SKM-1 (cell line): ENCODE data around the gene KMT5C.
A peak's percentile ranks its signal among the peaks of the same experiment; 100 is the strongest.

Experiments
- DNase-seq: peaks from one replicate; lab custom pipeline; 2025; ENCODE audit not compliant: unreplicated experiment; lab: John Stamatoyannopoulos, UW

The KMT5C gene

GRCh38 chr19:55339105-55339888, at the start of gene KMT5C:
Gene KMT5C (plus strand): TSS chr19:55339876. CDS start chr19:55341937, 2,061 bp downstream.
- peak; percentile 98 for DNase-seq

GRCh38 chr19:55297267-55297666, 42.4 kb upstream of the KMT5C start:
- no peak for DNase-seq

GRCh38 chr19:55299991-55300390, 39.7 kb upstream of the KMT5C start:
- no peak for DNase-seq

GRCh38 chr19:55300886-55301458, 38.7 kb upstream of the KMT5C start:
- DNase-seq: no peak

GRCh38 chr19:55301459-55302317, 38.0 kb upstream of the KMT5C start:
- DNase-seq: peak; percentile 20

GRCh38 chr19:55302318-55302703, 37.4 kb upstream of the KMT5C start:
- DNase-seq: no peak

GRCh38 chr19:55303477-55303876, 36.2 kb upstream of the KMT5C start:
- DNase-seq: no peak

GRCh38 chr19:55304279-55304978, 35.2 kb upstream of the KMT5C start:
- DNase-seq: no peak

- DNase-seq: no peak
These were observed 34.7 kb upstream of the KMT5C start for GRCh38 chr19:55304980-55305379.

GRCh38 chr19:55305491-55305890, 34.2 kb upstream of the KMT5C start:
- DNase-seq: no peak

GRCh38 chr19:55305983-55306562, 33.6 kb upstream of the KMT5C start:
- DNase-seq: no peak

- no peak for DNase-seq
These were observed 33.0 kb upstream of the KMT5C start for GRCh38 chr19:55306712-55307111.

GRCh38 chr19:55308281-55308680, 31.4 kb upstream of the KMT5C start:
- no peak for DNase-seq

- no peak for DNase-seq
These were observed 30.2 kb upstream of the KMT5C start for GRCh38 chr19:55309448-55309847.

GRCh38 chr19:55310498-55310897, 29.2 kb upstream of the KMT5C start:
- DNase-seq: no peak

GRCh38 chr19:55311397-55311796, 28.3 kb upstream of the KMT5C start:
- DNase-seq: no peak

- no peak for DNase-seq
These were observed 27.9 kb upstream of the KMT5C start for GRCh38 chr19:55311797-55312196.

GRCh38 chr19:55312621-55313512, 26.8 kb upstream of the KMT5C start:
- DNase-seq: no peak

- DNase-seq: no peak
These were observed 25.3 kb upstream of the KMT5C start for GRCh38 chr19:55314396-55314795.
